Smooth muscle cell (in vitro differentiated cells): ENCODE measurements around the gene ADIPOR2. TPM values are rescaled to one million over a fixed set of nuclear protein-coding genes. Genes with fewer than 3 reads are reported as not detected.

Experiments used
- DNase-seq: peaks from one replicate; lab custom pipeline; 2025; ENCODE audit not compliant: unreplicated experiment; lab: John Stamatoyannopoulos, UW
- H2AFZ ChIP-seq: fragments of 200-600 bp; sonication (generic); 2 replicates; pipeline ENCODE4 v1.6.0; 2016; ENCODE audit warnings: antibody characterized with exemption, low read depth, mild to moderate bottlenecking
- H3F3A ChIP-seq: fragments of 200-600 bp; sonication (generic); 2 replicates; pipeline ENCODE4 v1.6.0; 2017; ENCODE audit warnings: antibody characterized with exemption, low read depth
- H3K27ac ChIP-seq: fragments of 200-600 bp; sonication (generic); 2 replicates; pipeline ENCODE4 v1.5.1; 2016; ENCODE audit warnings: low read depth, mild to moderate bottlenecking
- H3K27me3 ChIP-seq: fragments of 200-600 bp; sonication (generic); 2 replicates; pipeline ENCODE4 v1.6.1; 2016; ENCODE audit warnings: low read depth, mild to moderate bottlenecking
- H3K36me3 ChIP-seq: fragments of 200-600 bp; sonication (generic); 2 replicates; pipeline ENCODE4 v1.5.1; 2016; ENCODE audit warnings: low read depth
- H3K4me1 ChIP-seq: fragments of 200-600 bp; sonication (generic); 2 replicates; pipeline ENCODE4 v1.5.1; 2016; ENCODE audit warnings: low read depth
- H3K4me2 ChIP-seq: fragments of 200-600 bp; sonication (generic); 2 replicates; pipeline ENCODE4 v1.6.0; 2016; ENCODE audit warnings: mild to moderate bottlenecking
- H3K4me3 ChIP-seq: fragments of 200-600 bp; sonication (generic); 2 replicates; pipeline ENCODE4 v1.5.1; 2016; ENCODE audit warnings: mild to moderate bottlenecking
- H3K79me2 ChIP-seq: fragments of 200-600 bp; sonication (generic); 2 replicates; pipeline ENCODE4 v1.6.0; 2016; ENCODE audit warnings: low read depth, mild to moderate bottlenecking
- H3K9ac ChIP-seq: fragments of 200-600 bp; sonication (generic); 2 replicates; pipeline ENCODE4 v1.6.0; 2016; ENCODE audit warnings: low read depth
- H3K9me3 ChIP-seq: fragments of 200-600 bp; sonication (generic); replicated peaks from 2 replicates; pipeline ENCODE4 v1.5.1; 2016; ENCODE audit warnings: low read depth
- H4K20me1 ChIP-seq: fragments of 200-600 bp; sonication (generic); 2 replicates; pipeline ENCODE4 v1.6.0; 2016; ENCODE audit warnings: low read depth
- WGBS: methylation state at CpG from one replicate; pipeline ENCODE4 v1.1.7; 2016; ENCODE audit warnings: low lambda C conversion rate; 5-methylcytosine and 5-hydroxymethylcytosine counted together
- polyA plus RNA-seq: library from polyadenylated mRNA; unstranded; fragments of >200 nt; fragmentation: Nextera tagmentation; extraction: Ambion mirVana; gene quantifications from 2 replicates; pipeline ENCODE4 v1.2.1, GENCODE V29; 2016
- total RNA-seq: library from RNA; depleted of rRNA; stranded (reverse); fragments of >200 nt; gene quantifications from 2 replicates; pipeline ENCODE4 v1.2.3, GENCODE V29; 2014
- TF ChIP-seq, protein P1 (sequence below): fragments of 200-600 bp; sonication (generic); IDR thresholded peaks from 2 replicates; pipeline ENCODE4 v1.5.1; 2017; ENCODE audit warnings: borderline replicate concordance, mild to moderate bottlenecking, antibody characterized with exemption; ENCODE audit not compliant: insufficient read depth, poor library complexity, severe bottlenecking

ADIPOR2 gene
- total and polyA plus RNA-seq, 2 experiments from 2014 or later, result 7.0 to 34.1 TPM

- Histone ChIP-seq H3F3A (no peaks in the 10 kb centered on the region), H3K27me3 (peaks cover 27% of the 10 kb centered on the region), H4K20me1 (no peaks in the 10 kb centered on the region), H2AFZ (no peak overlapping the region), H3K79me2 (no peaks in the 10 kb centered on the region), H3K9me3 (no peaks in the 10 kb centered on the region), H3K4me3 (no peak overlapping the region), H3K27ac (no peak overlapping the region), H3K4me2 (no peak overlapping the region), H3K4me1 (peaks cover 5% of the 10 kb centered on the region), H3K9ac (no peak overlapping the region), H3K36me3 (no peaks in the 10 kb centered on the region)
- TF ChIP-seq, protein P1, sequence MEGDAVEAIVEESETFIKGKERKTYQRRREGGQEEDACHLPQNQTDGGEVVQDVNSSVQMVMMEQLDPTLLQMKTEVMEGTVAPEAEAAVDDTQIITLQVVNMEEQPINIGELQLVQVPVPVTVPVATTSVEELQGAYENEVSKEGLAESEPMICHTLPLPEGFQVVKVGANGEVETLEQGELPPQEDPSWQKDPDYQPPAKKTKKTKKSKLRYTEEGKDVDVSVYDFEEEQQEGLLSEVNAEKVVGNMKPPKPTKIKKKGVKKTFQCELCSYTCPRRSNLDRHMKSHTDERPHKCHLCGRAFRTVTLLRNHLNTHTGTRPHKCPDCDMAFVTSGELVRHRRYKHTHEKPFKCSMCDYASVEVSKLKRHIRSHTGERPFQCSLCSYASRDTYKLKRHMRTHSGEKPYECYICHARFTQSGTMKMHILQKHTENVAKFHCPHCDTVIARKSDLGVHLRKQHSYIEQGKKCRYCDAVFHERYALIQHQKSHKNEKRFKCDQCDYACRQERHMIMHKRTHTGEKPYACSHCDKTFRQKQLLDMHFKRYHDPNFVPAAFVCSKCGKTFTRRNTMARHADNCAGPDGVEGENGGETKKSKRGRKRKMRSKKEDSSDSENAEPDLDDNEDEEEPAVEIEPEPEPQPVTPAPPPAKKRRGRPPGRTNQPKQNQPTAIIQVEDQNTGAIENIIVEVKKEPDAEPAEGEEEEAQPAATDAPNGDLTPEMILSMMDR, result no peak
- no peak for DNase-seq
- WGBS, result 84% methylated on average over 17 of the region's 17 CpGs
Observed at GRCh38 chr12:1832801-1833595, 142.1 kb downstream of the ADIPOR2 start.

DNA sequence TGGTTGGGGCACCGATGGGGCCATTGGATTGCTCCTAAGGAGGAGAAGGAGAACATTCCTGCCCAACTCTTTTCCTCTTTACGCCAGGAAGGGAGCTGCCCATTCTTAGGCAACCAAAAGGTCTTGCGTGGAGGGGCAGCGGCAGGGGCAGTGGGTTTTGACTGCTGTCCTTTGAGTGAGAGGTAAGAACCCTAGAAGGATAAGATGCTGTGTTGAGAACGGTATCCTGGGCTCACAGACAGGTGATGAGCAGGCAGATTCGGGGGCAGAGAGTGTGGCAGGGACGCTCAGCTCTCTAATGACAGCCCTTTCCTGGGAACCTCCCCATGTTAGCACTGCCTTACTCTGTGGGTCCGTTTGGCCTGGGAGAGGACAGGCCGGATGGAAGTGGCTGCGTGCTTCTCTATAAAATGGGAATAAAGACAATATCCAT, 142.7 kb downstream of the ADIPOR2 start:
- no peaks in the 10 kb centered on the region for H3K9me3 ChIP-seq
- no peak overlapping the region for H3K27ac ChIP-seq
- no peaks in the 10 kb centered on the region for H4K20me1 ChIP-seq
- H3K4me3 ChIP-seq, result no peak overlapping the region
- H3K4me2 ChIP-seq, result no peak overlapping the region
- no peak overlapping the region for H2AFZ ChIP-seq
- 85% methylated on average over 10 of the region's 10 CpGs for WGBS
- no peak overlapping the region for H3K9ac ChIP-seq
- no peaks in the 10 kb centered on the region for H3F3A ChIP-seq
- H3K4me1 ChIP-seq, result peaks cover 5% of the 10 kb centered on the region
- no peaks in the 10 kb centered on the region for H3K36me3 ChIP-seq
- no peak for DNase-seq
- no peaks in the 10 kb centered on the region for H3K79me2 ChIP-seq
- H3K27me3 ChIP-seq, result peaks cover 27% of the 10 kb centered on the region
- TF ChIP-seq, protein P1, result no peak

GRCh38 chr12:1834186-1834925, 143.5 kb downstream of the ADIPOR2 start:
- WGBS, result 90% methylated on average over 33 of the region's 34 CpGs
- TF ChIP-seq, protein P1, result no peak
- no peaks in the 10 kb centered on the region for H3K9me3 ChIP-seq
- H3K4me3 ChIP-seq, result no peak overlapping the region
- DNase-seq, result no peak
- H3K79me2 ChIP-seq, result no peaks in the 10 kb centered on the region
- peaks cover 27% of the 10 kb centered on the region for H3K27me3 ChIP-seq
- no peak overlapping the region for H3K27ac ChIP-seq
- H3K4me2 ChIP-seq, result no peak overlapping the region
- no peaks in the 10 kb centered on the region for H3K36me3 ChIP-seq
- peaks cover 5% of the 10 kb centered on the region for H3K4me1 ChIP-seq
- H3K9ac ChIP-seq, result no peak overlapping the region
- no peaks in the 10 kb centered on the region for H4K20me1 ChIP-seq
- no peaks in the 10 kb centered on the region for H3F3A ChIP-seq
- H2AFZ ChIP-seq, result no peak overlapping the region
